Activated CD8-positive, alpha-beta T cell treated with anti-CD3 and anti-CD28 coated beads, Interleukin-2, amount 10 ng/mL, durations not matched to agents 7 days and 5 days (primary cell): ENCODE data around the gene MAPK8IP1. TPM values are rescaled to one million over a fixed set of nuclear protein-coding genes. Genes with fewer than 3 reads are reported as not detected.

Experiments used
- ATAC-seq: fragments of 150-1000 bp; cut with Tn5 transposase; one replicate; pipeline ENCODE4 v1.10.0; 2021; ENCODE audit warnings: moderate library complexity
- CTCF ChIA-PET: fragments of 350-600 bp; sonication (Branson Sonifier 250); formaldehyde crosslinking; loops from one replicate; lab custom pipeline; 2021; ENCODE audit warnings: antibody characterized with exemption; lab: Charles Lee
- POLR2A ChIA-PET: fragments of 350-600 bp; sonication (Branson Sonifier 250); formaldehyde crosslinking; loops from one replicate; lab custom pipeline; 2021; ENCODE audit warnings: antibody characterized with exemption; lab: Charles Lee
- DNase-seq: peaks from one replicate; pipeline ENCODE4 v3.0.0-alpha.2; 2020
- H3K27ac Mint-ChIP-seq: one replicate; pipeline ENCODE4 v1.8.0; 2021; ENCODE audit warnings: mild to moderate bottlenecking, mixed read lengths
- H3K27me3 Mint-ChIP-seq: one replicate; pipeline ENCODE4 v1.8.0; 2021; ENCODE audit warnings: low read depth, mixed read lengths
- H3K36me3 Mint-ChIP-seq: one replicate; pipeline ENCODE4 v1.8.0; 2021; ENCODE audit warnings: low read depth, mixed read lengths
- H3K4me1 Mint-ChIP-seq: one replicate; pipeline ENCODE4 v1.8.0; 2021; ENCODE audit warnings: low read depth, mixed read lengths
- H3K4me3 Mint-ChIP-seq: one replicate; pipeline ENCODE4 v1.8.0; 2021; ENCODE audit warnings: mild to moderate bottlenecking, mixed read lengths
- H3K9me3 Mint-ChIP-seq: one replicate; pipeline ENCODE4 v1.8.0; 2022; ENCODE audit warnings: mixed read lengths; ENCODE audit not compliant: insufficient read depth
- total RNA-seq, 2 experiments: library from RNA; stranded (reverse); gene quantifications; one replicate each; pipeline ENCODE4 v1.2.3, GENCODE V29; 2021

Gene MAPK8IP1
- total RNA-seq, 2 experiments from 2014 or later: 0.95 to 1.3 TPM

DNA sequence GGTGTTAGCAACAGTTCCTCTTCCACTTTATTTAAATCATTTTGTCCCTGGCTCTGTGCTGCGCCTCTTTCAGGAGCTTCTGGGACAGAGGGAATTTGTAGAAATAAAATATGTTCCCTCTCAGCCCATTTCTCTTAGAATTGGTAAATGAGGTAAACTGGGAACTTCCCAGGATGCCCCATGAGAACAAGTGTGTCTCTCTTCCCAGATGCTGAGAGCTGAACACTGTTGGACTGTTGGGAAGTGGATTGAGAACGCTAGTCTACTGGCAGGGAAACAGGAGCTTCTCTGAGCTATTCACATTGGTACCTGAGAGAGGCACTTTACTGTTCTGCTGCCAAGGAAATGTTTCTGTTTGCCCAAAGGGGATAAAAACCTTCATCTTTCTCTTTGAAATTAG is 34.2 kb upstream of the MAPK8IP1 start:
- Mint-ChIP-seq H3K27me3 (no peaks in the 10 kb centered on the region), H3K4me1 (peaks cover 31% of the 10 kb centered on the region), H3K27ac (no peak overlapping the region), H3K36me3 (peaks cover 7% of the 10 kb centered on the region), H3K4me3 (no peak overlapping the region), H3K9me3 (no peaks in the 10 kb centered on the region)
- ChIA-PET CTCF (interaction anchor here (1.8 kb wide), 1 partner anchor 155 kb away, joined by 6 read pairs; no protein-coding TSS in a partner anchor), POLR2A (interaction anchor here (1.3 kb wide), 1 partner anchor 9 kb away, joined by 3 read pairs; no protein-coding TSS in a partner anchor)
- DNase-seq (no peak), ATAC-seq (no peak)

DNA sequence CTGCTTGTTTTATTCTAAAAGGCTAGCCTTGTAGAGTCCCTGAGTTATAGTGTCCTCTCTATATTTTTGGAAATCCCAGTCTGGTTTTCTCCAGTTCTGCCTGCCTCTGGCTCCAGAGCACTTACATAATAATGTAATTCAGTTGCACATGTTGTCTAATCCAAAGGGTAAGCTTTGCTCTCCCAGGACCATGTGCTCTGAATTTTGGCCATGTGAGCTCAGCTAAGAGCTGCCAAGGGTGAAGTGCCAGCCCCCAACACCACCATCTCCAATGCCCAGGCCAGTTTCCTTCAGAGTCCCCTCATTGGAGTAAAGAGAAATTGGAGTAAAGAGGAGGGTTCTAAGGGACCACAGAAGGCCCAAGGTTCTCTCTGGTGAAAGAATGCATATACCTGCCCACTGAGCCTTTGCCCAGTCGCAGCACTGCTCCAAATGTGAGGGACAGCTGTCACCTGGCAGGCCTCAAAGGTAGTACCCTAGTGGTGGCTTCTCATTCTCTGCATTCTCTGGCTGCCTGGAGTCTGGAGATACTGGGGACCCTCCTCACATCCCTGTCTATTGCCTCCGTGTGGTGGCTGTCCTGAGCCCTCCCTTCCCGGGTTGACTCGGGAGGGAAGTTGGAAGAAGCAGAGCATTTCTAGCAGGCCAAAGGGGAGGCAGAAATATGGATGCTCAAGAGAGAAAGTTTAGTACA is 33.3 kb upstream of the MAPK8IP1 start:
- peaks cover 12% of the 10 kb centered on the region for H3K36me3 Mint-ChIP-seq
- no peaks in the 10 kb centered on the region for H3K27me3 Mint-ChIP-seq
- ATAC-seq: no peak
- ChIA-PET CTCF (no interaction called here), POLR2A (no interaction called here)
- peaks cover 22% of the 10 kb centered on the region for H3K4me1 Mint-ChIP-seq
- DNase-seq: no peak
- H3K27ac Mint-ChIP-seq: no peak overlapping the region
- H3K9me3 Mint-ChIP-seq: no peaks in the 10 kb centered on the region
- no peak overlapping the region for H3K4me3 Mint-ChIP-seq

DNA sequence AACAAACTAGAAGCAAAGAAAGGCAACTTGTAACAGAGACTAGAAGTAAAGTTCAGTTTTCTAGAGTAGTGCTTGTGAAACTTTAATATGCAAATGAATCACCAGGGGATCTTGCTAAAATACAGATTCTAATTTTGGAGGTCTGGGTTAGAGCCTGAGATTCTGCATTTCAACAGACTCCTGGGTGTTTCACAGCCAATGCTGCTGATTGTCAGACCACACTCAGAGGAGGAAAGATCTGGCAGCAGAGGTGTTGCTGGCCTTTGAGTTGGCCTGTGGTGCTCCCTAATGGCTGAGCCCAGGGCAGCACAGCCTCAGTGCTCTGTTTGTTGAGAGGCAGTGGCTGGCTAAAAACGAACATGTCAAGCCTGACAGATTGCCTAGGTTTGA is 32.7 kb upstream of the MAPK8IP1 start:
- ATAC-seq (no peak), DNase-seq (no peak)
- H3K4me1 Mint-ChIP-seq: peaks cover 22% of the 10 kb centered on the region
- no peaks in the 10 kb centered on the region for H3K9me3 Mint-ChIP-seq
- H3K27ac Mint-ChIP-seq: no peak overlapping the region
- POLR2A ChIA-PET: no interaction called here
- CTCF ChIA-PET: no interaction called here
- no peak overlapping the region for H3K4me3 Mint-ChIP-seq
- H3K27me3 Mint-ChIP-seq: no peaks in the 10 kb centered on the region
- peaks cover 15% of the 10 kb centered on the region for H3K36me3 Mint-ChIP-seq

DNA sequence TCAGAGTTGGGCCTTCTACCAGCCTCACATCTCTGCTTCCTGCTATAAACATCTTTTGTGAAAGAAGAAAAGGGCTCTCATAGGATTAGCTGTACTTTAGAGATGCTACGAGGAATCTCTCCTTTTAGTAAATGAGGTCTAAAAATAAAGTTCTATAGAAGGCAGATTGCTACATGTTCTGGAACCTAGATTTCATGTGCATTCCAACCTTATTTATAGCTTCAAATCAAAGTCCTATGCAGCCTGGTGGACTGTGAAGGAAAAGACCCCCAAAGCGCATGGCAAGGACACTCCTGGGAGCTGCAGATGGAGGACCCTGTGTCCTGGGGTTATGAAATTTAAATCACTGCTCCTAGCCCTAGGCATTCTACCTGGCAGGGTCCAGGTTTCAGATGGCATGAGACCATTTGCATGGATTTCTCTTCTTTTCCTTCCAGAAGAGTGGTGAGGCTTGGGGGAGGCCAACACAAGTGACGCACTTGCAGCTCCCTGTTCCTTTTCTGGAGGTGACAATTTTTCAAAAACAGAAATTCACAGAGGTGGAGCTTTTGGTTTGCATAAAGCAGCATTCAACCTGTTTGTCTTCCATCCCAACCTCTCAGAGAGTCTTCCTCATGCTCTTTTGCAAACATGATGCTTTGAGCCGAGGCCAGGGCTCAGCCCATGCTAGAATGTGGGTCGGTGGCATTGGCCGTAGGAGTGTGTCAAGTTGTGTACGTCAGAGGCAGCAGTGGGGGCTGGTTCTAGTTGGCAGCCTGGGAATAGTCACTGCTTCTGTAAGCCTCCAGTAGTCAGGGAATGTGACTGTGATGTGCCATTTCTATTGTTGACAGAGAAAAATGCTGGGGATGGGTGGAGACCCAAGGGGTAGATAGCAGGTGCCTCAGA is 31.9 kb upstream of the MAPK8IP1 start:
- DNase-seq (no peak), ATAC-seq (no peak)
- Mint-ChIP-seq H3K27me3 (no peaks in the 10 kb centered on the region), H3K9me3 (no peaks in the 10 kb centered on the region), H3K4me3 (no peak overlapping the region), H3K4me1 (peaks cover 15% of the 10 kb centered on the region), H3K36me3 (peaks cover 18% of the 10 kb centered on the region), H3K27ac (no peak overlapping the region)
- CTCF ChIA-PET: no interaction called here
- POLR2A ChIA-PET: no interaction called here

DNA sequence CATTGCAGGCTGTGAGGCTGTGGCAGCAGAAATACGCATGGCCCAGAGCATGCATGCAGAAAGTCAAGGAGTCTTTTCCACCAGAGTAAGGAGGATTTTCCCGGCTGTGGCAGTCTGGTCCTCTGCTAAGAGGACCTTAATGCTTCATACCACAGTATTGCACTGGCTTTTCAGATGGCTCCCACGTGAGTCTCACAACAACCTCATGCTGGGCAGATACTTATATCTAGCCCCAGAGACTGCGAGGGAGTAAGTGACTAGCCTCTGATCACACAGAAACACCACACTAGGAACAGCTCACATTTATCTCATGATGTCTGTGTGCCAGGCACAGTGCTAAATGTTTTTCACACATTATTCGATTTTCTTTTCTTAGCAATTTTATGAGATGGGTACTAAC is 30.1 kb upstream of the MAPK8IP1 start:
- CTCF ChIA-PET: no interaction called here
- Mint-ChIP-seq H3K4me3 (no peak overlapping the region), H3K9me3 (no peaks in the 10 kb centered on the region), H3K36me3 (peaks cover 21% of the 10 kb centered on the region), H3K27me3 (no peaks in the 10 kb centered on the region), H3K4me1 (peaks cover 3% of the 10 kb centered on the region), H3K27ac (no peak overlapping the region)
- ATAC-seq (no peak), DNase-seq (no peak)
- POLR2A ChIA-PET: no interaction called here

DNA sequence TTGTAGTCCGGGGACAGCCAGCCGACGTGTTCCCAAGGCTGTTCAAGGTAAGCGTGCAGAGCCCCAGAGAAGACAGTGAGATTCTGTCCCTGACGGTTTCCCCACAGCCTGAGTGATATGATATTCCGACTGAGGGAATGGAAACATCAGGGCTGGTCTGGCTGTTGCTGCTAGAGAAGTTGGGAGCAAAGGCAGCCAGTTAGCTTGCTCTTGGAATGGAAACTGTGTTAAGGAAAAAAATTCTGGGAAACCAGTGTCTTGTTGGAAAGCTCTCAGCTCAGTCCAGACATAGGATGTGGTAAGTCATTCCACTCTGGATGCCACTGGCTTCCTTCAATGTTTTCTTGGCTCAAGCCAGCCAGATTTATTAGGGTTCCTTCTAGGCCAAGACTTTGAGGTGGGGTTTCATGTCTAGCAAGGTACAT is 29.4 kb upstream of the MAPK8IP1 start:
- DNase-seq (no peak), ATAC-seq (no peak)
- POLR2A ChIA-PET: no interaction called here
- Mint-ChIP-seq H3K4me3 (no peak overlapping the region), H3K9me3 (no peaks in the 10 kb centered on the region), H3K36me3 (peaks cover 21% of the 10 kb centered on the region), H3K27me3 (no peaks in the 10 kb centered on the region), H3K4me1 (peaks cover 3% of the 10 kb centered on the region), H3K27ac (no peak overlapping the region)
- CTCF ChIA-PET: no interaction called here

DNA sequence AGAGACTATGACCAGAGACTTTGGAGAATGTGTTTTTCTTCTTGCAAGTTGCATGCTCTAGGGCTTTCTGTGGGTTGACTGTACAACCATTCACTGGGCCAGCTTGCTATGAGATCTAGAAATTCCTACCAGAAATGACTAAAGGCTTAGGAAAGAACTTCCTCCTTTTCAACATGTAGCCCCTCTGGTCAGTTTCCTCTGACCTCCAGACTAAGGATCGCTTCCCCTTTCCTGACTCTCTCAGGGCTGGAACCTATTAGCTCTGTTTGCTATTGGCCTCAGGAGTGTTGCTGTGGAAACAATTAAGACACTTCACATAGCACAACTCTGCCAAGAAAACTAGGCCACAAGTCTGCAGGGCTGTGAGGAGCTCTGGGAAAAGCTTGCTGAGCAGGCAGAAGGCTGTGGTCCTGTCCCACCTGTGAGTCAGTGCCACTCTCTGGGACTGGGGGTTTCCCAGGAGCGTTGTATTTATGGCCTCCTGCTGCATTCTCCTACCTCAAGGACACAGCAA is 27.4 kb upstream of the MAPK8IP1 start:
- H3K4me1 Mint-ChIP-seq: no peaks in the 10 kb centered on the region
- no peaks in the 10 kb centered on the region for H3K27me3 Mint-ChIP-seq
- ATAC-seq (no peak), DNase-seq (no peak)
- CTCF ChIA-PET: interaction anchor here (1.4 to 2.1 kb wide), 2 partner anchors 15 kb away, joined by 3 to 8 read pairs; no protein-coding TSS in a partner anchor
- no peaks in the 10 kb centered on the region for H3K9me3 Mint-ChIP-seq
- POLR2A ChIA-PET: no interaction called here
- H3K27ac Mint-ChIP-seq: no peak overlapping the region
- H3K36me3 Mint-ChIP-seq: peaks cover 35% of the 10 kb centered on the region
- no peak overlapping the region for H3K4me3 Mint-ChIP-seq

DNA sequence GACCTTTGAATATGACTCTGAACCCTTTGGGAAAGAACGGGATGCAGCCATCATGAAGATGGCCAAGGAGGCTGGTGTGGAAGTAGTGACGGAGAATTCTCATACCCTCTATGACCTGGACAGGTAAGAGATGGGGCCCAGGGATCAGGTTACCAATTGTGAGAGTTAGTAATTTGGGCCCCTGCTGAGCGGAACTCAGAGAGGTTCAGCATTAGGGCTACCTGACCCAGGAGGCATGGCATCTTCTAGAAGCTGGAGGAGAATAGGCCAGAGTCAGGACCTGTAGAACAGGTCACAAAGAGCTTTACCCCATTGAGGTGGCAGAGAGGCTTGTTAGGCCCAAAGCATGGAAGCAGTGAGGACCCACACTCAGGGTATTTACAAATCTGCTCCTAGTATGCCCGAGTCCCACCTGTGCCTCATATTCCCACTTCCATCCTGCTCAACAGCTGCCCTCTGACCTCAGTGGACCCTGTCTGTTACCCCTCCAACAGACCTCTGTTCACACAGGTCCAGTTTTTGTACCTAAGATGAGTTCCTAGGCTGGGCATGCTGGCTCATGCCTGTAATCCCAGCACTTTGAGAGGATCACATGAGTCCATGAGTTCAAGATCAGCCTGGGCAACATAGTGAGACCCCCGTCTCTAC is 26.6 kb upstream of the MAPK8IP1 start:
- Mint-ChIP-seq H3K9me3 (no peaks in the 10 kb centered on the region), H3K27me3 (no peaks in the 10 kb centered on the region), H3K36me3 (peaks cover 39% of the 10 kb centered on the region), H3K4me1 (no peaks in the 10 kb centered on the region), H3K27ac (no peak overlapping the region), H3K4me3 (no peak overlapping the region)
- POLR2A ChIA-PET: no interaction called here
- CTCF ChIA-PET: interaction anchor here (2.1 kb wide), 1 partner anchor 16 kb away, joined by 8 read pairs; no protein-coding TSS in a partner anchor
- ATAC-seq: no peak
- DNase-seq: no peak

DNA sequence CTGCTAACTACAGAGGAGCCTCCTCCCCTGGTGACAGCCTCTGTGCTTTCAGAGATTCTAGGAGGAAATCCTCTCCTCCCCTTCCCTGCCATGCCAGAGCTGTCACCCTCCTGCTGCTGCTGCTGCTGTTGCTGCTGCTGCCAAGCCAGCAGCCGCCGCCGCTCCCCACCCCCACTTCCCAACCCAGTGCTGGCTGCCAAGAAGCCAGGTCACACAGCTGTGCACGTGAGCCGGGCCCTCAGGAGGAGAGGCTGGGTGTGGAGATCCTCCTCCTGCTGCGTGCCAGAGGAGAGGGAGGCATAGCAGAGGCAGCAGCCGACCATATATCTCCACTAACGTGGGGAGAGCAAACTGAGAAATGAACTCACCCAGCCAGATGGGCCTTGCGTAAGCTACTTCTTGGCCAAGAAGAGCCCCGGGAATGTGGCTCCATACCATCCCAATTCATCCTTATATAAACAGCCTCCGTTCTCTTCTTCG is 25.8 kb upstream of the MAPK8IP1 start:
- ChIA-PET CTCF (interaction anchor here (1.4 kb wide), 1 partner anchor 88 kb away, joined by 4 read pairs; no protein-coding TSS in a partner anchor), POLR2A (interaction anchor here (1.1 kb wide), 1 partner anchor 9 kb away, joined by 3 read pairs; no protein-coding TSS in a partner anchor)
- Mint-ChIP-seq H3K36me3 (peaks cover 39% of the 10 kb centered on the region), H3K4me1 (no peaks in the 10 kb centered on the region), H3K27me3 (no peaks in the 10 kb centered on the region), H3K9me3 (no peaks in the 10 kb centered on the region), H3K4me3 (no peak overlapping the region), H3K27ac (no peak overlapping the region)
- ATAC-seq (no peak), DNase-seq (no peak)

DNA sequence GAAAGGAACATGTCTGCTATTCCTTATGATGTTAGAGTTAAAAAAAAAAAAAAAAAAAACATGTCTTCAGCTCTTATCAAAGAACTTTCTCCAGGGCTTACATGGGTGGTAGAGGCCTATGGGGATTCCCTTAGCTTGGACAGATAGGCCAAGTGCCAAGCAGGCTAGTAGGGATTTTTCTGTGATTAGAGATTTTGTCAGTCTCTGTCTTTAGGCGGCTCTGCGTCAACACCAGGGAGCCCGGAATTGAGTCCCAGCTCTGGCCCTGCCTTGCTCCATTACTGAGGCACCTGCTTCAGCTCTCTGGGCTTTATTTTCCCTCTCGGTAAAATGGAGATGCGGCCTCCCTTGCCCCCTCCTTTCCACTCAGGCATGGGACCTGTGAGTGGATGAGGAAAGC is 25.1 kb upstream of the MAPK8IP1 start:
- peaks cover 39% of the 10 kb centered on the region for H3K36me3 Mint-ChIP-seq
- ChIA-PET POLR2A (interaction anchor here (1.1 kb wide), 1 partner anchor 9 kb away, joined by 3 read pairs; no protein-coding TSS in a partner anchor), CTCF (interaction anchor here (1.4 to 3.4 kb wide), 2 partner anchors 13 to 89 kb away, joined by 4 to 15 read pairs; no protein-coding TSS in a partner anchor)
- no peak overlapping the region for H3K27ac Mint-ChIP-seq
- no peaks in the 10 kb centered on the region for H3K9me3 Mint-ChIP-seq
- H3K27me3 Mint-ChIP-seq: no peaks in the 10 kb centered on the region
- H3K4me3 Mint-ChIP-seq: no peak overlapping the region
- ATAC-seq (no peak), DNase-seq (no peak)
- no peaks in the 10 kb centered on the region for H3K4me1 Mint-ChIP-seq
